ENCODE results near the gene KIAA0232. TPM values are rescaled to one million over a fixed set of nuclear protein-coding genes. Genes with fewer than 3 reads are reported as not detected.

Gene KIAA0232
- polyA plus RNA-seq, 1 donor (not counting 4 experiments of a cell fraction or from before 2014, with no cell fraction given), result 10.0 TPM

GRCh38 chr4:6812766-6813165, 30.2 kb downstream of the KIAA0232 start:
- Histone ChIP-seq H3K27ac (ENCODE audit: control insufficient read depth, insufficient read depth, low read length) (no peak overlapping the region), H3K4me1 (ENCODE audit: control insufficient read depth, extremely low read depth, insufficient read depth, low read length) (no peaks in the 10 kb centered on the region), H3K4me2 (ENCODE audit: control insufficient read depth, extremely low read depth, insufficient read depth, low read depth, low read length) (no peak overlapping the region), H3K9me1 (ENCODE audit: control insufficient read depth, extremely low read depth, insufficient read depth, low read length) (no peaks in the 10 kb centered on the region), H3K4me3 (ENCODE audit: control insufficient read depth in 2 of 3, extremely low read depth in 1 of 3, insufficient read depth in 2 of 3, low read depth in 1 of 3, low read length in 3 of 3) (no peak overlapping the region), H3K36me3 (ENCODE audit: control insufficient read depth in 2 of 2, extremely low read depth in 1 of 2, insufficient read depth in 2 of 2, low read length in 2 of 2) (no peaks in the 10 kb centered on the region), H3K9ac (ENCODE audit: control insufficient read depth, extremely low read depth, insufficient read depth, low read length) (no peak overlapping the region), H3K27me3 (ENCODE audit: control insufficient read depth, extremely low read depth, insufficient read depth, low read length) (no peaks in the 10 kb centered on the region), H3K9me3 (ENCODE audit: control insufficient read depth, low read depth, low read length) (no peaks in the 10 kb centered on the region), H2AFZ (ENCODE audit: control insufficient read depth, low read length) (no peak overlapping the region), H3K79me2 (ENCODE audit: control insufficient read depth, insufficient read depth, low read length) (peaks cover 42% of the 10 kb centered on the region), H4K20me1 (ENCODE audit: control insufficient read depth, extremely low read depth, insufficient read depth, low read length) (peaks cover 9% of the 10 kb centered on the region)
- FAIRE-seq, result no peak
- no peak for DNase-seq (ENCODE audit: low read depth, low spot score)
- dilution Hi-C loops (cut with MboI; ENCODE audit: extremely low pct_ligation_motif_present, low sequenced_read_pairs), result no loop called here
- TF ChIP-seq CTCF (optimal IDR thresholded peaks at IDR 0.05 in 1 of 3, IDR thresholded peaks at IDR 0.05 in 1 of 3, conservative IDR thresholded peaks at IDR 0.05 in 1 of 3; ENCODE audit: extremely low read depth in 1 of 3, insufficient read depth in 2 of 3, low read length in 3 of 3), result no peak
- TF ChIP-seq EZH2 (IDR thresholded peaks at IDR 0.05; ENCODE audit: low read length), result no peak

GRCh38 chr4:6813725-6814124, 31.2 kb downstream of the KIAA0232 start:
- dilution Hi-C loops (cut with MboI; ENCODE audit: extremely low pct_ligation_motif_present, low sequenced_read_pairs), result no loop called here
- H3K9me1 ChIP-seq (ENCODE audit: control insufficient read depth, extremely low read depth, insufficient read depth, low read length), result no peaks in the 10 kb centered on the region
- FAIRE-seq (no peak), DNase-seq (ENCODE audit: low read depth, low spot score) (no peak)
- H3K4me3 ChIP-seq (ENCODE audit: control insufficient read depth in 2 of 3, extremely low read depth in 1 of 3, insufficient read depth in 2 of 3, low read depth in 1 of 3, low read length in 3 of 3), result no peak overlapping the region
- H3K9me3 ChIP-seq (ENCODE audit: control insufficient read depth, low read depth, low read length), result no peaks in the 10 kb centered on the region
- no peak for TF ChIP-seq EZH2 (IDR thresholded peaks at IDR 0.05; ENCODE audit: low read length)
- TF ChIP-seq CTCF (optimal IDR thresholded peaks at IDR 0.05 in 1 of 3, IDR thresholded peaks at IDR 0.05 in 1 of 3, conservative IDR thresholded peaks at IDR 0.05 in 1 of 3; ENCODE audit: extremely low read depth in 1 of 3, insufficient read depth in 2 of 3, low read length in 3 of 3), result no peak
- H3K27ac ChIP-seq (ENCODE audit: control insufficient read depth, insufficient read depth, low read length), result no peak overlapping the region
- H3K36me3 ChIP-seq (ENCODE audit: control insufficient read depth in 2 of 2, extremely low read depth in 1 of 2, insufficient read depth in 2 of 2, low read length in 2 of 2), result no peaks in the 10 kb centered on the region
- no peak overlapping the region for H3K9ac ChIP-seq (ENCODE audit: control insufficient read depth, extremely low read depth, insufficient read depth, low read length)
- peaks cover 6% of the 10 kb centered on the region for H4K20me1 ChIP-seq (ENCODE audit: control insufficient read depth, extremely low read depth, insufficient read depth, low read length)
- H3K4me1 ChIP-seq (ENCODE audit: control insufficient read depth, extremely low read depth, insufficient read depth, low read length), result no peaks in the 10 kb centered on the region
- H3K4me2 ChIP-seq (ENCODE audit: control insufficient read depth, extremely low read depth, insufficient read depth, low read depth, low read length), result no peak overlapping the region
- no peaks in the 10 kb centered on the region for H3K27me3 ChIP-seq (ENCODE audit: control insufficient read depth, extremely low read depth, insufficient read depth, low read length)
- H3K79me2 ChIP-seq (ENCODE audit: control insufficient read depth, insufficient read depth, low read length), result peaks cover 41% of the 10 kb centered on the region
- no peak overlapping the region for H2AFZ ChIP-seq (ENCODE audit: control insufficient read depth, low read length)

All from keratinocyte (primary cell).